GM12874 (cell line): ENCODE measurements around the gene ARL4C.

Experiments used
- TF ChIP-seq, protein P1 (sequence below): IDR thresholded peaks from 2 replicates; pipeline ENCODE4 v1.5.1; 2011; ENCODE audit warnings: low read depth, mild to moderate bottlenecking, control low read depth, low read length, moderate library complexity; ENCODE audit not compliant: insufficient read depth

ARL4C gene

GRCh38 chr2:234481301-234481700 lies 15.6 kb downstream of the ARL4C start:
- TF ChIP-seq, protein P1, sequence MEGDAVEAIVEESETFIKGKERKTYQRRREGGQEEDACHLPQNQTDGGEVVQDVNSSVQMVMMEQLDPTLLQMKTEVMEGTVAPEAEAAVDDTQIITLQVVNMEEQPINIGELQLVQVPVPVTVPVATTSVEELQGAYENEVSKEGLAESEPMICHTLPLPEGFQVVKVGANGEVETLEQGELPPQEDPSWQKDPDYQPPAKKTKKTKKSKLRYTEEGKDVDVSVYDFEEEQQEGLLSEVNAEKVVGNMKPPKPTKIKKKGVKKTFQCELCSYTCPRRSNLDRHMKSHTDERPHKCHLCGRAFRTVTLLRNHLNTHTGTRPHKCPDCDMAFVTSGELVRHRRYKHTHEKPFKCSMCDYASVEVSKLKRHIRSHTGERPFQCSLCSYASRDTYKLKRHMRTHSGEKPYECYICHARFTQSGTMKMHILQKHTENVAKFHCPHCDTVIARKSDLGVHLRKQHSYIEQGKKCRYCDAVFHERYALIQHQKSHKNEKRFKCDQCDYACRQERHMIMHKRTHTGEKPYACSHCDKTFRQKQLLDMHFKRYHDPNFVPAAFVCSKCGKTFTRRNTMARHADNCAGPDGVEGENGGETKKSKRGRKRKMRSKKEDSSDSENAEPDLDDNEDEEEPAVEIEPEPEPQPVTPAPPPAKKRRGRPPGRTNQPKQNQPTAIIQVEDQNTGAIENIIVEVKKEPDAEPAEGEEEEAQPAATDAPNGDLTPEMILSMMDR: no peak

- TF ChIP-seq, protein P1: no peak
Measured at GRCh38 chr2:234480337-234480736, 16.5 kb downstream of the ARL4C start.

GRCh38 chr2:234479465-234479864 lies 17.4 kb downstream of the ARL4C start:
- TF ChIP-seq, protein P1: no peak

GRCh38 chr2:234478121-234478858 lies 18.6 kb downstream of the ARL4C start:
- TF ChIP-seq, protein P1: no peak

DNA sequence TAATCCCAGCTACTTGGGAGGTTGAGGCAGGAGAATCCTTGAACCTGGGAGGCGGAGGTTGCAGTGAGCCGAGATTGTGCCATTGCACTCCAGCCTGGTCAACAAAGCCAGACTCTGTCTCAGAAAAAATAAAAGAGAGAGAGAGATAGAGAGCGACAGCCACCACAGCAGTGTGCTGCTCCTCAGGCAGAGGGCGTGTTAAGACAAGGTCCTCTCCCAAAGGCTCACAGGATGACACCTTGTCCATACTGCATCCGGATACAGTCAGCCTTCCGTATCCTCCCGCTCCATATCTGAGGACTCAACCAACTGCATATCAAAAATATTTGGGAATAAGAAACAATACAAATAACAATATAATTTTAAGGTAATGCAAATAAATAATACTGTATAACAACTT lies 20.1 kb downstream of the ARL4C start:
- TF ChIP-seq, protein P1: no peak

- TF ChIP-seq, protein P1: no peak
Measured at GRCh38 chr2:234474654-234475053, 22.2 kb downstream of the ARL4C start.

GRCh38 chr2:234472155-234472554 lies 24.7 kb downstream of the ARL4C start:
- TF ChIP-seq, protein P1: no peak
